AG08395 (cell line): ENCODE data around the gene IGFBP3.
"Not testable (repeated sequence)": the region's sequence is repeated elsewhere in the genome, so short reads cannot be mapped to it uniquely, and the experiment has no call there.

ENCODE experiments used
- DNase-seq: peaks from one replicate; pipeline ENCODE4 v3.0.0; 2012; ENCODE audit warnings: mixed read lengths, low spot score

Gene IGFBP3

GRCh38 chr7:45920502-45921380, at the start of gene IGFBP3:
TSS of gene IGFBP3 (minus strand) at chr7:45921272. CDS start at chr7:45921140, 132 bp downstream.
- peak; percentile 79 for DNase-seq

GRCh38 chr7:45970454-45970853, 49.4 kb upstream of the IGFBP3 start:
- no peak for DNase-seq

DNA sequence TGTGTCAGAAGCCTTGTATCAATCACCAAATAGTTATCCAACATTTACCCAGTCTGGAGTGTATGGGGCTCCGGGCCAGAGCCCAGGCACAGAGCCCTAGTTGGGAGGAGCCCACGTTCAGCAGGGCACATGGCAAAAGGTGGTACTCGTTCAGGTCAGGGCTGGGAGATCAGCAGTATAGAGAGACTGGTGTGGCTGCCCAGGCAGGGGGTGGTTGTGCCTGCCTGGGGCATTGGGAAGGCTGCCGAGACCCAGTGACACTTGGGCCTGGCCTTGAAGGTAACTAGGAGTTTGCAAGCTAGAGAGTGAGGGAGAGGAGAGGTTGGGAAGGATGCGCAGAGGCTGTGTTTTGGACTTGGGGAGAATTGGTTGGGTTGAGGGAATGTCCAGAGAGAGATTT, 48.9 kb upstream of the IGFBP3 start:
- DNase-seq: no peak

GRCh38 chr7:45968856-45969541, 47.9 kb upstream of the IGFBP3 start:
- no peak for DNase-seq

GRCh38 chr7:45968312-45968711, 47.2 kb upstream of the IGFBP3 start:
- no peak for DNase-seq

GRCh38 chr7:45967591-45968157, 46.6 kb upstream of the IGFBP3 start:
- no peak for DNase-seq

DNA sequence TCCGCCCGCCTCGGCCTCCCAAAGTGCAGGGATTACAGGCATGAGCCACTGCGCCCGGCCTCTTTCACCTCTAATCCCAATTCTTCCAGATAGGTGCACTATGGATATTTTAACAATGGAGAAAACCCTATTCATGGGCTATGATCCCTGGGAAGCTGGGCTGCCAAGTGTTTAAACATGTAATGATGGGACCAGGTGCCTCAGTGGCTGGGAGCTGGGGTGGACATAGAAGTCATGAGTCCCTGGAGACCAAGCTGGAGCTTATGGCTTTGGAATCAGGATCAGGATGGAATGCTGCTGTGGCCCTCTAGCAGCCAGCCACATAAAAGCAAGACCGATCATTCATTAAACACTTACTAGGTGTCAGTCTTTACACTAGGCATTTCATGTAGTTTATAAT, 41.8 kb upstream of the IGFBP3 start:
- DNase-seq: no peak

GRCh38 chr7:45957721-45958120, 36.6 kb upstream of the IGFBP3 start:
- DNase-seq: no peak

DNA sequence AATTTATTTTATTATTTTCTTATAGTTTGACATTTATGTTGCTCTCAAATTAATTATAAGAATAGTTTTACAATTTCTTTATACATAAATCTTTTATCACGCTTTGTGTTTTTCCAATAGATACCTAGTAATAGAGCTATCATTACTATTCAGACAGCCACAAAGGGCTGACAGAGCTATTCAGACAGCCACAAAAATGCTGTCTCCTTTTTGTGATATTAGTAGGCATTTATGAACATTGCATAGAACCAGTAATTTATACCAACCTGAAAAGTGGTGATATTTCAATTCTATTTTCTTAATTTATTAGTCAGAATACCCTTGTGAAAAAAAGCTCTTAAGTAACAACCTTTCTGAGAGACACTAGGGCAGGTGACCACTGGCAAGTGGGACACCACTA, 34.2 kb upstream of the IGFBP3 start:
- no peak for DNase-seq

DNA sequence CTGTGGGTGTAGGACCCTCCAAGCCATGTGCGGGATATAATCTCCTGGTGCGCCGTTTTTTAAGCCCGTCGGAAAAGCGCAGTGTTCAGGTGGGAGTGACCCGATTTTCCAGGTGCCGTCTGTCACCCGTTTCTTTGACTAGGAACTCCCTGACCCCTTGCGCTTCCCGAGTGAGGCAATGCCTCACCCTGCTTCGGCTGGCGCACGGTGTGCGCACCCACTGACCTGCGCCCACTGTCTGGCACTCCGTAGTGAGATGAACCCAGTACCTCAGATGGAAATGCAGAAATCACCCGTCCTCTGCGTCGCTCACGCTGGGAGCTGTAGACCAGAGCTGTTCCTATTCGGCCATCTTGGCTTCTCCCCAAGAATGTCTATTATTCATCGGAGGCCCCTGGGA, 32.0 kb upstream of the IGFBP3 start:
- DNase-seq: not testable (repeated sequence)

DNA sequence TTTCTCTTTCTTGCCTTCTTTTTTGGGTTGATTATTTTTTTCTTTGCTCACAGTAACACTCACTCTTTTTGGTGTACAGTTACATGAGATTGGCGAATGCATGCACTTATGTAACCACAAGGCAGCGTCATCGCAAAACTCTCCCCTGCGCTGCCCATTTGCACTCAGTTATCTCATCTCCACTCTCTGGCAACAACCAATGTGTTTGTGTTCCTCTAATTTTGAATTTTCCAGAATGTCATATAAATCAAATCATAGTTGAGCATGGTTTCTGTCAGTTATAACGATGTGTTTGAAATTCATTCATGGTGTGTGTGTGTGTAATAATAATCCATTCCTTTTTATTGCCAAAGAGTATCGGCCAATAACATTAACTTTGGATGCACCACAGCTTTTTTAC, 23.0 kb upstream of the IGFBP3 start:
- no peak for DNase-seq

DNA sequence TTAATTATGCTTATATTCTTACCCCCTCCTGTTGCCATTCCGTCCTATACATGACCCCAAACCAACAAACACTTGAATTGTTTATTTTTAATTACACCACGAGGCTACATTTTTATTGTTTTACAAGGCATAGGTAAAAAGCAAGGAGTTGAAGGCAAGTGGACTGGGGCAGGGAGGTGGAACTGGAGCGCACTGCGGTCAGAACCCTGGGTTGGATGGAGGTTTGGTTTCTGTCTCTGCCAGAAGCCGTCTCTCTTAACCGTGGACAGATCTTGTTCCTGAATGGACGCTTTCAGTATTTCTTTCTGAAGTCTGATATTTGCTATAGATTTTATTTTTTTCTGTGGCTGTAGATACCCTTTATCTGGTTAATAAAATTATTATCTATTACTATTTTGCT, 19.9 kb upstream of the IGFBP3 start:
- DNase-seq: no peak

DNA sequence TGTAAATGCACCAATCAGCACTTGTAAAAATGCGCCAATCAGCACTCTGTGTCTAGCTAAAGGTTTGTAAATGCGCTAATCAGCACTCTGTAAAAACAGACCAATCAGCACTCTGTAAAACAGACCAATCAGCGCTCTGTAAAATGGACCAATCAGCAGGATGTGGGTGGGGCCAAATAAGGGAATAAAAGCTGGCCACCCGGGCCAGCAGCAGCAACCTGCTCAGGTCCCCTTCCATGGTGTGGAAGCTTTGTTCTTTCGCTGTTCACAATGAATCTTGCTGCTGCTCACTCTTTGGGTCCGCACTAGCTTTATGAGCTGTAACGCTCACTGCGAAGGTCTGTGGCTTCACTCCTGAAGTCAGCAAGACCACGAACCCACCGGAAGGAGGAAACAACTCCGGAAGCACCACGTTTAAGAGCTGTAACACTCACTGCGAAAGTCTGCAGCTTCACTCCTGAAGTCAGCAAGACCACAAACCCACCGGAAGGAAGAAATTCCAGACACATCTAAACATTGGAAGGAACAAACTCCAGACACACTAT, 19.2 kb upstream of the IGFBP3 start:
- not testable (repeated sequence) for DNase-seq

GRCh38 chr7:45939574-45939973, 18.5 kb upstream of the IGFBP3 start:
- no peak for DNase-seq

GRCh38 chr7:45938626-45939302, 17.7 kb upstream of the IGFBP3 start:
- no peak for DNase-seq

DNA sequence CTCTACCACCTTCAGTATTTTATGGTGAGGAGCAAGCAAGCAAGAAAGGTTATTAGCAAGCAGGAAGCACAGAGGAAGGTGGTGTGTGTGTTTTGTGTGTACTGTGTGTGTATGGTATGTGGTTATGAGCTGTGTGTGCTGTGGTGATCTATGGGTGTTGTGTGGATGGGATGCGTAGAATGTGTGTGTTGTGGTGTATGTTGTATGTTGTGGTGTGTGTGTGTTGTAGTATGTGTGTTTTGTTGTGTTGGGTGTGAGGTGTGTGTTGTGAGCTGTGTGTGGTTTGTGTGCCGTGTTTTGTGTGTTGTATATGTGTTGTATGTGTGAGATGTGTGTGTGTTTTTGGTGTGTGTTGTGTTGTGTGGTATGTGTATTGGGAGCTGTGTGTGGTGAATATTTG, 16.8 kb upstream of the IGFBP3 start:
- no peak for DNase-seq

DNA sequence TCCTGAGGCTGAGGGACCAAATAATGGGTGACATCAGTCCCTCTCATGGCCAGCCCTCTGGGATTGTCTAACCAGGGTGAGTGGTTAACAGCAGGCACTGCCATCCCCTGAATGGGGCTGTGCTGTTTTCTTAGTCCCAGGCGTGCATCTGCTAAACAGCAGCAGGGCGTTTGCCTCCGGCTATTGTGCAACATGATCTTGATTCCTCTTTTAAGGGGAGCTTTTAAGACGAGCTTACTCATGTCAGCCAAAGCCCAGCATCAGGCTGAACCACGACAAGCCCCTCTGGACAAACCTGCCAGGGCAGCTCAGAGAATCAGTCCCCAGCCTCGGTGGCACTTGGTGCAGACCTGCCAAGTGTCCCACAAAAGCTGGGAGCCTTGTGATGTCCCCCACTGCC, 16.2 kb upstream of the IGFBP3 start:
- peak; percentile 30 for DNase-seq

GRCh38 chr7:45930967-45931366, 9.9 kb upstream of the IGFBP3 start:
- DNase-seq: no peak

DNA sequence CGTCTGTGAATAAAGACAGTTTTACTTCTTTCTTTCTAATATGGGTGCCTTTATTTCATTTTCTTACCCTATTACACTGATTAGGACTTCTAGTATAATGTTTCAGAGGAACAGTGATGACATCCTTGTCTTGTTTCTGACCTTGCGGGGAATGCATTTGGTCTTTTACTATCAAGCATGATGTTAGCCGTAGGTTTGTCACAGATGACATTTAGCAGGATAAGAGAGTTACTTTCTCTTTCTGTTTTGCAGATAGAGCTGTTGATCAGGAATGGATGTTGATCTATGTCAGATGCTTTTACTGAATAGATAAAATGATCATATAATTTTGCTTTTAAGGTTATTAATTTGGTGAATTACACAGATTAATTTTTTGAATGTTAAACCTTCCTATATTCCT, 6.6 kb upstream of the IGFBP3 start:
- no peak for DNase-seq

DNA sequence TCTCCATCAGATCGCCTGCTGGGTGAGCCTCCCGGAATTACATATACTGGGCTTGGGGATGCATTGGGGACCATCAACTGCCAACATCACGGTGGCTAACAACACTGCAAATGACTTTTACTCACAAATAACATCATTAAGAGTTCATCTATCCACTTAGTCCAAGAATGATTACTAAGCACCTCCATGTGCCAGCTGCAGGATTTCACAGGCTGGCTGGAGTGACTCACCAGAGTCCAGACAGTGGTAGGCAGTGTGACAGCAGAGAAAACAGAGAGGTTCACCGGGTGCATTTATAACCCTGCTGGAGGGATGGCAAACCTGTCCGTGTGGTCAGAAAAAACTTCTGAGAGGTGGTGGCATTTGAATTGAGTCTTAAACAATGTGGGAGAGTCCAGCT, 3.2 kb upstream of the IGFBP3 start:
- DNase-seq: peak; percentile 88

- no peak for DNase-seq
These were observed 2.7 kb upstream of the IGFBP3 start for GRCh38 chr7:45923818-45924217.

- peak; percentile 67 for DNase-seq
These were observed 2.2 kb upstream of the IGFBP3 start for GRCh38 chr7:45923290-45923689.
